GM18520 (cell line): ENCODE data around the gene BNC2.
"Not testable (repeated sequence)": the region's sequence is repeated elsewhere in the genome, so short reads cannot be mapped to it uniquely, and the experiment has no call there.

Experiments used
- ATAC-seq: cut with Tn5 transposase; IDR thresholded peaks from one replicate; pipeline ENCODE4 v1.9.1; 2021; ENCODE audit not compliant: unreplicated experiment

BNC2 gene

DNA sequence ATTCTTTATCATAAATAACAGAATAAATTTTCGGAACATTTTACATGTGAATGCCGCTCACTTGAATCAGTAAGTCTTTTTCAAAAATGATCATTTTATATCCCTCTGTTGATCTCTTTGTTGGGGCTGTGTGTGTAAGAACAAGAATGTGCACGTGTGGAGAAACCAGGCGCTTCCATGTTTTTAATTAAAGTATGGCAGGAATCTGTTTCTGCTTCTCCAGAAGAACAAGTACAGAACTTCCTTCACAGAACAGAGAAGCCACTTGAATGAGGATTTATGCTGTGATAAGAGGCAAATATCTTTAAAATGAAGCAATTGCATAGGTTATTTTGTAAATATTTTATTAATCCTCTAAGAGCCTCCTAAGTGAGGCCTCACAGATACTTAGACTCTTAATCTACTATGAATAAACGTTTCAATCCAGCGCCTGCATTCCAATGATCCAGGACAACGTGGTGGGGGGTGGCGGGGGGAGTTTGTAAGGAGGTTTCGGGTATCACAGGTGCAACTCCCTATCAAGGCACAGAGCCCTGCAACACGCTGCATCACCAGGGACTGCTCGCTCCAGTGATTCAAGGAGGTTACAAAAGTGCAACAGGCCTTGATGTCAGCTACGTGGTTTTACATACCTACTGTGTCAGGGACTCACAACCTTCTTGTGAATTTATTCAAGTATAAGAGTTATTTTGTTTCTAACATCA, 409.2 kb downstream of the BNC2 start:
- ATAC-seq, result no peak

DNA sequence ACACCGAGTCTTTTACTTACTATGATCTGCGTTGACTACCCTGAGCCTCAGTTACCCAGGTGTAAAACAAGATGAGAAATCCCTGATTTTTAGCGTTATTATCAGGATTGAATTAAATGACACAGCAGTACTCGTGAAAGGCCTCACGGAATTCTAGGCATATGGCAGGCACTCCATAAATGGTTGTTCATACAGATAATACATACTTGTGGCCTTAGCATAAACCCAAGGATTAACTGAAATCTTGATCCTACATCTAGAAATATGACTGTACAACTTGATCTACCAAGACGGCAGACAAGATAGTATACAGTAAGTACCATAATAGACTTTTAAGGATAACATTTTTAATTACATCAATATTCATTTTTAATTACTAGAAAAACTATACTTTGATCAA, 409.8 kb downstream of the BNC2 start:
- no peak for ATAC-seq

DNA sequence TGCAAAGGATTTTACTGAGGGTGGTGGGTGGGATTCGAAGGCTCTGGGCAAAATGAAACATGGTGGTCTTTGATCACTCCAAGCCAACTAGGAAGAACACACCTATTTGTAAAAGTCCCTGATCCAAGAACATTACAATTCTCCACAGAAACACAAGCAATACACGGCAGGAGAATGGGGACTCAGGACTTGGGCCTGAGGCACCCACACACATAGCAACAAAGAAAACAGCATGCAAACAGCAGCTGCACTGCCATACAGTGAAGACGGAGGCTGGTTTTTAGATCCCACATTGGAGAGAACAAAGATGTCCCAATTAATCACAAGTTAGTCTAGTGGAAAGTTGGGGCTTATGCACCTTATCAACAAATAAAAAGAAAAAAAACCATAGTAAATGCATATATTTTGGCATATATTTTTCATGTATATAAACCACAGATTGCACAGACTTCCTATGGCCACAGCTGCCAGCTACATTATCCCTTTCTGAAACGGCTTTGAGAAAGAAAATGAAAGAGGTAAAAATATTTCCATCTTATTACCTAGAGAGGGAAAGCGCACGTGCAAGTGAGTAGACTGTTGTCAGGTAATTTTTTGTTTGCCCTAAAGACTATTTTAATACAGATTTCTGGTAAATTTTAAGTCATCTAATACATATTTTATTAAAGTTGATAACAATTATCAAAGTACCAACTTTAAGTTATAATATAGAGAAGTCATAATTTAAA, 410.9 kb downstream of the BNC2 start:
- peak; percentile 18 for ATAC-seq

DNA sequence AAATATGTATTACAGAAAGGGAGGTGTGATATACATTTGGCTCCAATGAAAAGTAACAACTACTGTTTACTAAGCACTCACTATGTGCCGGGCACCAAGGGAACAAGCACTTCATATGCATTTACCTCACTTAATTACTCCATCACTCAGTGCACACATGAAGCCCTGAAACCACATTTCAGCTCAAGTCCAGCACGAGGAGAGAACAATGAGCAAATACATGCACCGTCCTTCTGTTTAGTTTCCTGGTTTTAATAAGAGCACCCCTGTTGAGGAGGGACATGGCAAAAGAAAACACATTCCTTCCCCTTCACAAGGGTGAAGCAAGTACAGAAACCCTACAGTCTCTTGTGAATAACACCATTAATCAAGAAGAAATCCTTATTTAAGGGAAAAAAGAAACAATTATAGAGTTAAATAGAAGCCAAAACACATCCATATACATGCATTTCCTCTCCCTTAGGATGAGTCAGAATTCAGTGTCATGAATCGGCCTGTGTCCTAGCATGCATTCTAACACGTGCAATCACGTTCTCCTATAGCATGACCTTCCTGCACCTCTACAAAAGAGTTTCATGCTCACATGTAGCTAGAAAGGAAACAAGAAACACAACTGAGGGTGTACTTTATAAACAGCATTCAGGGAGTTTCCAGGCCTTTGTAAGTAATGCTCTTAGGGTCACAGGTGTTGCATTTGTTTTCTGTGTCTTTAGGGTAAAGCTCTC, 411.6 kb downstream of the BNC2 start:
- peak; percentile 67 for ATAC-seq

DNA sequence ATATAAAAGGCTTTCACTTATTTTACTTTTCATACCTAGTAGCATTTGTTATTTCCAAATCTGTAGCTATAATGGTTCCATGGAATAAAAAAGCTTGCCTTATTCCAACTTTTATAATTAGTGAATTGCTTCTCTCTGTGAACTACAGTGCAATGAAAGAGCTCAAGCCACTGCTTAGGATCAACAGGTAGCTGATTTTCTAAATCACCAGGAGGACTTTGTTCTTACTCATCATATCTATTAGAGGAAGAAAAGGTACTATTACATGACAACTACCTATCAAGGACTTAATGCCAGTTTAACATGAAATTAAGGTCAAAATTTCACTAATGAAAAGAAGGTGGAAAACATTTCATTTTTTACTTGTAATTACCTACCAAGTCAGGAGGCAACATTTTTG, 414.6 kb downstream of the BNC2 start:
- ATAC-seq, result no peak

DNA sequence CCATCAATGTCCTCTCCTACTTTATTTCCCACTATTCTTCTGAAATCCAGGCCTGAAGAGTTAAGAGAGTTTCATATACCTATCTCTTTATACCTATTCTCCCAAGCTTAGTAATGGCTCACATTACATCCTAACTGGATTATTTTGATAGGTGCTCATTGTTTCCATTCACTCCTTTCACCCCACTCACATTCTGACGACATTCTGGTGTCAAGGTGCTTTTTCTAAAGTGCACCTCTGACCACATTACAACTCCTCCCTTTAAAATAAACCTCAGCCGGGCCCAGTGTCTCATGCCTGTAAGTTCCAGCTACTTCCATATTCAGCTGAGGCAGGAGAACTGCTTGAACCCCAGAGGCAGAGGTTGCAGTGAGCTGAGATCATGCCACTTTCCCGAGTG, 417.1 kb downstream of the BNC2 start:
- no peak for ATAC-seq

DNA sequence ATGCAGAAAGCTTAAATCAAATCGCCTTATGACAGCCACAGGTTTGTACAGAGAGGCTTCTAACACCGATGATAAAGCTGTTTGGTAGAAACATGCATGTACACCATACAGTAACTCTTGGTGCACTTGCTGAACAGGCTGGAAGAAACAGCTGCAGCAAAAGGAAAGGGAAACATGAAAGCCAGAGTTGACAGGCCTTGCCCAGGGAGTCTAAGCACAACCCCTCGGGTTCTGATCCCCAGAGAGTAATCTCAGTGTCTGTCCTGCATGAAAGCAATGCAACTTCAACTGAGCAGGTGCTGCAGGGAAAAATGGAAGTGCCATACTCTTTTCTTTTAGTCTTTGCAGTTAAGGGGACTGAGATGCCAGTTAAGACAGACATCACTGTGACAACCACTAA, 419.9 kb downstream of the BNC2 start:
- no peak for ATAC-seq

DNA sequence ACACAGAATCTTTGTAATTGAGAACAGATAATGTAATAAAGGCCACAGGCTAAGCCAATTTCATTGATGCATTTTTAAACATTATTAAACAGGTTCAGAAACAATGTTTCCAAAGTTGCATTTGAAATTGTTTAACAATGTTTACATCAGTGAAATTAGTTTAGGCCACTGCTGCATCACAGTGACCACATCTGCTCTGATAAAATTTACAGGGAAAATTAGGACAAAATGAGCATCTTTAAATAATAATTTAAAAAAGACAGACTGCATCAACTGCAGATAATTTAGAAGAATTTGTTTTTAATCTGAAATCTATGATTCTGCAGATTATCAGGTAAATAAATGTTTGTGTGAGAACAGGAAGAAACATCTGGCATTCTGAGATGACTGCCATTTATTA, 420.4 kb downstream of the BNC2 start:
- no peak for ATAC-seq

DNA sequence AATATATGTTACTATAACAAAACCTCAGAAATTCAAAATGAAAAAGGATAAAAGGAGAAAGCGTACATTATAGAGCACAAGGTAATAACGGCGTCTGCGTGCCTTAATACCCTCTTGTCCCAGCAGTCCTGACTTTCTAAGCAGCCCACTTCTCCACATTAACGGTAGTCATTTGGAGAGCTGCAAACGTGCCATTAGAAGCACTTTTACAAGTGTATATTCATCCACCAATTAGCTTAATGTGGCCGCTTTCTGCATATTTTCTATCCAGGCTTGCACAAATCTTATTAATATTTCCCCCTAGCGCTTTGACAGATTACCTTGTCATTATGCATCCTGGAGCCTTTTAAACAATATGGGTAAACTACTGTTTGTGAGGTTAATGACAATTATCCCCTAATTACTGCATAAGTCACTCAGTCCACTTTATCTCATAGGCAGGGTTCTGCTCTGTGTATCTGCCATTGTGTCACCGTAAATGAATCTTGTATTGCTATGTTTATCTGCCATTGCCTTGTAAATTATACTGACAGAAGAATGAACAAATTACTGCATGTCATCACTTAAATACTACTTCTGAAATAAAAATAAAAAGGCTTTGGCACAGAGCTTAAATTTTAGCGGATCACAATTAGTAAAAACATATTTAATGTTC, 421.3 kb downstream of the BNC2 start:
- ATAC-seq, result no peak

DNA sequence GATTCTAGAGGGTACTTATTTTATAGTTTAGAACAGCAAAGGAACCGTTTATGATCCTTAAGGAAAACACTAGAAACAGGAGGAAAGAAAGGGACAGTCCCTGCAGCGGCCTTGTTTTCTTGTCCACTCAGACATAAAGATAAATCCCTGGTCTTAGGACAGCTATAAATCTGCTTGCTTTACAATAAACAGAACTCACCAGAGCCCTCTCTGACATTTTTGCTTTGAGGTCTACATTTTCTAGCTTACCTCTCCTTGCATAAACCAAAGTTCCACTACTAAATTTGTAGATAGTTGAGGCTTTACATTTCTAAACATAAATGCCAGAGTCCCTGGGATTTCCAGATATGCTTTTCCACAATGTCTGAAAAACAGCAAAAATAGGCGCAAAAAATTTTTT, 422.5 kb downstream of the BNC2 start:
- ATAC-seq, result no peak

DNA sequence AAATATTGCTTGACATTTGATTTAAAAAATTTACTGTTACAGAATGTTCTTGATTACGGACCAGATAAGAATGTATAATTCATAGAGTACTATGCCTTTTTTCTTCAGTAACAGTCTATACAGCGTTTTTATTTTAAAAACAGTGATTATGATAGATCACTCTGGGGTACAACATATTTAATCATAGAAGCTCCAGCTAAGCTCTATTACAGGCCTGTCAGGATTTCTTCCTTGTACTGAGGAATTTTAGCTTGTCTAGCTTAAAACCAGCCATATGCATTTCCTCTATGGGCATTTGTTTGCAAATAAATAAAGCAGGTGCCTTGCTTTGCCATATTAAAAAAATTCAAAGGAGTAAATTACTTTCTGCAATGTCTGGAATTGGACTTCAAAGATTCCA, 423.8 kb downstream of the BNC2 start:
- no peak for ATAC-seq

DNA sequence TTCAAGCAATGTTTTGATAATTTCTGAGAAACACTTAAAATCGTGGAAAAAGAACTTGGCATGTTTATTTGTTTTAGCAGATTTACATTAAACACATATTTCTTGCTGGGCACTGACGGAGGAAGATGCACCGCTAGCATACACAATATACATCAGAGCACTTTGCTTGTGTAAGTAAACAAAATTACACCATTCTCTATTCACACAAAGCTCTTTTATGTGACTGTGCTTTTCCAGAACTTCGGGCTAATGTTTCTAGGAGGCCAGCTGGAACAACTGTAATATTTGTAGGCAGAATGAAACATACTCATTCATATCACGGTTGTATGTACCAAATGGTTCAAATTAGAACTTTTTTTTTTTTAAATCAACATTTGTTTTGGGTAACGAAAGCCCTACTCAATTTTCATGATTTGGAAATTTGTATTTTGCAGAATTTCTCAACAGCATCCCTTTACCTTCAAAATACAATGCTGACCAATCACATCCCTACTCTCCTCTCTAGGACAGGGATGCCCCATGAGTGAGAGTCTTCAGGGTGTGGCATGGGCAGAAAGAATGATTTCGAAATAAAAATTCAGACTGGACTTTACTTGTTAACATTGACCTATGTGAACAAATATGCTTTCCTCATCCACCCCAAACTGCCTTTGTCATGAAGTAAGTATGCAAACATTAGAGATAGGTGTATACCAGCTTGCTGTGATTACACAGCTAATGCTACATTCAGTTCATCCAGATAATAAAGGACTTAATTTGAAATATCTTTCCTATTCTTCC, 425.1 kb downstream of the BNC2 start:
- no peak for ATAC-seq

DNA sequence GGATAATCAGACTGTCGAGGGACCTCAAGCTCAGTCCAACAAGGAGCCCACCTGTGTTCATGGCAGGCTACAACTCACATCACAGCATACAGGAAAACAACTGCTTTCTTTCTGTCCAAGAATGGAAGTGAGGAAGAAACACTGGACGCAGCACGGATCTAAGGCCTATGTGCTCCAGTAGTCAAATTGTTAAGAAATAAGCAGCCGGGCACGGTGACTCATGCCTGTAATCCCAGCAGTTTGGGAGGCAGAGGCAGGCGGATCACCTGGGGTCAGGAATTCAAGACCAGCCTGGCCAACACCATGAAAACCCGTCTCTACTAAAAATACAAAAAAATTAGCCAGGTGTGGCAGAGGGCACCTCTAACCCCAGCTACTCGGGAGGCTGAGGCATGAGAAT, 427.8 kb downstream of the BNC2 start:
- no peak for ATAC-seq

DNA sequence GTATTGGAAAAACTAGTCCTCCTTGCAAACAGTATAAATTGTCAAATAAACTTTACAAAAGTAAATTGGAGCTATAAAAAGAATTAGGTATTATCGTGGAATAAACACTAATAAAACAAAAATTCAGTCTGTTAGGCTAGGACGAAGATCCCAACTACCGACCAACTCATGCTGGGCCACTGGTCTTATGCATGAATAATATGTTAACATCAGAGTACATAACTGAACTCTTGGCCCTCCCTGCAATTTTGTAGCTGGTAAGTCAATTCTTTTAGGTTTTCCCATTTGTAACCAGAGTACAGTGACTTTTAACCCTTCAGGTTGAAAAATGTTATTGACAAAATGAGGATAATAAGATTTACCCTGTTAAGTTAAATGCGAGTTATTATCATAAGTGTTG, 428.7 kb downstream of the BNC2 start:
- no peak for ATAC-seq

DNA sequence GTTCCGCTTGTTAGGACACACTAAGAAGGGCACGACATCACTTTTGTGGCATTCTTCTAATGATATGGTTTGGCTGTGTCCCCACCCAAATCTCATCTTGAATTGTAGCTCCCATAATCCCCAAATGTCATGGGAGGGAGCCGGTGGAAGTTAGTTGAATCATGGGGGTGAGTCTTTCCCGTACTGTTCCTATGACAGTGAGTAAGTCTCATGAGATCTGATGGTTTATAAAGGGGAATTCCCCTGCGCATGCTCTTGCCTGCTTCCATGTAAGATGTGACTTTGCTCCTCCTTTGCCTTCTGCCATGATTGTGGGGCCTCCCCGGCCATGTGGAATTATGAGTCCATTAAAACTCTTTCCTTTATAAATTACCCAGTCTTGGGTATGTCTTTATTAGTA, 431.6 kb downstream of the BNC2 start:
- not testable (repeated sequence) for ATAC-seq

DNA sequence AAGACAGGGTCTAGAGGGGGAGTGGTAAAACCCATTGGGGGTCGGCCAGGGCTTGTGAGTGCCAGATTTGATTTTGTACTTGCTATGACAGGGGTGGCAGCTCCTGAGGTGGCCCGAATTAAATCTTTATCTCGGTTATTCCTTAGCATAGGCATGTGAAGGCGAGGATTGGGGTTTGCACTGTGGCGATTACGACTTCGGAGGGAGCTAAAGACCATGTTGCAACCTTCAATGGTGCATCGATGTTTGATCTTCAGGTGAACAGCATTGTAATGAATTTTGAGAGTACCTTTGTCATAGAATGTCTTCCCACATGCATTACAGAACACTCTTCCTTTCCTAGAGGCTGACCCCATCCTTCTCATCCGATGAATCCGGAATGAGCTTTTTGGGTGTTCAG, 433.9 kb downstream of the BNC2 start:
- ATAC-seq, result no peak

DNA sequence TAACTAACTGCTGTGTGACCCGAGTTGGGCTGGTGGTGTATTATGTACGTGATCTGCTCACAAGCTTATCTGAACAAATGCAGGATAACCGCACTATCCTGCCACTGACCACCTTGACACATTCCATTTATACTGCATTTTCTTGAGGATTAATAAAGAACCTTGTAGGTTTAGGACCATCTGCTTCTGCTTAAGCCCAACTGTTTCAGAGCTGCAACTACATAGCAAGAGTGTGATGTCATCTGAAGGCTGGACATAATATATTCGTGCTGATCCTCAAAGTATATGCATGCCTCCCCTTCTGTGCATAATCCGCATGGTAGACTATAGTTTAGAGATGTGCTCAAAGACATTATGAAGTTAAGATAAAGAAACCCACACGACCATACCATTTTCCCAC, 435.9 kb downstream of the BNC2 start:
- no peak for ATAC-seq

DNA sequence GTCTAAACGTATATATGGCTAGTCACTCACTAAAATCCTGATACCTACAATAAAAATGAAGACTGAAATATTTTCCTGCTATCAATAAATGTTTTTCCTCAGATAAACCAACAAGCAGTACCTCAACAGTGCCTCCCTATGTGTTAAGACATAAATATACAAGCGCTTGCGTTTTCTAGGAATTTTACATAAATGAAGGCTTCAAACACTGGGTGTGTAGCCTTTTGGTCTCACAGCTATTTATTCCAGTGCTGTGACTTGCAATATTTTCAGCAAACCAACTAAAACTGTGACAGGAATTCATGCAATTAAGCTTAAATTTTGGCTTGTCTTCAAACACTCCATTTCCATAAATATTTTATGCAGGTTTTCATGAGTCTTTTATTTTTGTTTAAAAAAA, 437.0 kb downstream of the BNC2 start:
- no peak for ATAC-seq

DNA sequence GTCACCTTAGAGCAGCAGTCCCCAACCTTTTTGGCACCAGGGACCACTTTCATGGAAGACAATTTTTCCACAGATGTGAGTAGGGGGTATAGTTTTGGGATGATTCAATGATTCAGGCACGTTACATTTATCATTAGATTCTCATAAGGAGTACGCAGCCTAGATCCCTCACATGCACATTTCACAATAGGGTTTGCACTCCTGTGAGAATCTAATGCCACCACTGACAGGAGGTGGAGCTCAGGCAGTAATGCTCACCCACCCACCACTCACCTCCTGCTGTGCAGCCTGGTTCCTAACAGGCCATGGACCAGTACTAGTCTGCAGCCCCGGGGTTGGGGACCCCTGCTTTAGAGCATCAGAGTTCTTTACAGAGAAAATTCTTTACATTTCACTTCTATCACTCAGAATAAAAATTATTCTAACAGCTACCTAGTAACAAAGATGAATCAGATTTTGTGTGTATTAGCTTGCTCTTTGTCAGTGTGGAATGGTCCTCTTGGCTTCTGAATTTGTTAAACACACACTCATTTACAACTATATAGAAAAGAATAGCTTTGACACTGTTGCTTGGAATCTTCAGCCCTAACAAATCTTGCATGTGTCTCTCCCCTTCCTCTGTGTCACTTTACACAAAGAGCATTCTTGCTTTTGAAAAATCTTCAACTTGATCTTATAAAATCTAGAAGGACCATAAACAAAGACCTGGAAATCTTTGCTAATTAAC, 438.6 kb downstream of the BNC2 start:
- no peak for ATAC-seq

DNA sequence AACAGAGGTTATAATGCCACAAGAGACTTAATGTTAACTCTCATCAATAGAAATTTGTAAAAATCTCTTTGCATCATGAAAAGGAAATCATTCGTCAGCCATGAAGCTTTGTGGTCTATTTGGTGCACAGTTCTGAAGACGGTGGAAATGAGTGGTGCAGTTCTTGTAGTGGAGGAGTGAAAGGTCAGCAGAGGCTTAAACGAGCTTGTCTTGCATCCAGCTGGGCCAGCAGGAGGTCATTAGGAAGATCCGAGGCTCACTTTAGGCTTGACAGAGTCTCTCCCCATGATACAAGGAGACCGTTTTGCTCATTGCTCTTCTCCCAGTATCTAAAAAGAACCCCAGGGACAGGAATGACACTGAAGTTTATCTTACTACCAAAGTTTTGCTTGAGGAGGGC, 440.8 kb downstream of the BNC2 start:
- ATAC-seq, result no peak
